Esophagus muscularis mucosa (tissue), 4 donors: ENCODE data around the gene CORO7. TPM values are rescaled to one million over a fixed set of nuclear protein-coding genes. Genes with fewer than 3 reads are reported as not detected.

Source experiments
- DNase-seq: peaks from one replicate; pipeline ENCODE4 v3.0.0-alpha.2; 2017; ENCODE audit errors: extremely low spot score
- H3K27ac ChIP-seq, 4 donors: fragments of 200-600 bp; sonication (generic); replicated peaks in 1 of 4; 1 replicate in 3 of 4; 2 replicates in 1 of 4; pipeline ENCODE4 v1.5.1; 2016 to 2019; ENCODE audit warnings: mild to moderate bottlenecking in 1 of 4
- H3K27me3 ChIP-seq, 4 donors: fragments of 200-600 bp; sonication (generic); one replicate each; pipeline versions ENCODE4 v1.5.1 to v1.6.0; 2016 to 2019
- H3K36me3 ChIP-seq, 4 donors: fragments of 200-600 bp; sonication (generic); one replicate each; pipeline ENCODE4 v1.5.1; 2016 to 2019
- H3K4me1 ChIP-seq, 4 donors: fragments of 200-600 bp; sonication (generic); one replicate each; pipeline ENCODE4 v1.5.1; 2016 to 2019
- H3K4me3 ChIP-seq, 4 donors: fragments of 200-600 bp; sonication (generic); 1 replicate in 2 of 4; 2 replicates in 2 of 4; pipeline ENCODE4 v1.5.1; 2016 to 2019; ENCODE audit warnings: mild to moderate bottlenecking in 4 of 4, moderate library complexity in 1 of 4
- H3K9me3 ChIP-seq, 4 donors: fragments of 200-600 bp; sonication (generic); 1 replicate in 3 of 4; 2 replicates in 1 of 4; pipeline ENCODE4 v1.5.1; 2016 to 2019
- CTCF ChIP-seq, 3 experiments: fragments of 200-600 bp in 2 of 3; fragments of 450-650 bp in 1 of 3; sonication (generic) in 2 of 3; IDR thresholded peaks; one replicate each; pipeline ENCODE4 v1.5.1; 2017 to 2019; ENCODE audit warnings: antibody characterized with exemption in 3 of 3, mild to moderate bottlenecking in 2 of 3, moderate library complexity in 1 of 3
- EP300 ChIP-seq: sonication (generic); formaldehyde crosslinking; IDR thresholded peaks from one replicate; pipeline ENCODE4 v1.6.1; 2017; ENCODE audit warnings: antibody characterized with exemption
- POLR2A ChIP-seq: fragments of 450-650 bp; IDR thresholded peaks from one replicate; pipeline ENCODE4 v1.6.1; 2017; ENCODE audit warnings: antibody characterized with exemption, moderate library complexity, mild to moderate bottlenecking, low read depth
- POLR2AphosphoS5 ChIP-seq, 2 donors: sonication (generic); formaldehyde crosslinking; IDR thresholded peaks; one replicate each; pipeline ENCODE4 v1.6.1; 2017; ENCODE audit warnings: antibody characterized with exemption in 2 of 2
- WGBS: methylation state at CpG from one replicate; pipeline ENCODE4 v1.1.5; 2018; 5-methylcytosine and 5-hydroxymethylcytosine counted together
- intact Hi-C: fragments of 100-400 bp; cut with DNase I; formaldehyde crosslinking; loops from one replicate; pipeline ENCODE4 v1.15.1; 2023
- total RNA-seq, 4 donors: library from RNA; depleted of rRNA; stranded (reverse); fragments of >200 nt; gene quantifications; one replicate each; pipeline versions ENCODE4 v1.1.0 to v1.2.1, GENCODE V29; 2016

CORO7 gene
- total RNA-seq, 4 donors from 2014 or later, result 11.6 to 24.6 (median 21.3) TPM

- intact Hi-C loops, result no loop called here
- Histone ChIP-seq H3K4me1 (no peaks in the 10 kb centered on the region), H3K4me3 (no peak overlapping the region), H3K36me3 (peaks cover 33 to 92% (median 80%) of the 10 kb centered on the region in 4 donors), H3K9me3 (no peaks in the 10 kb centered on the region), H3K27ac (no peak overlapping the region), H3K27me3 (no peaks in the 10 kb centered on the region)
- TF ChIP-seq CTCF (IDR thresholded peaks at IDR 0.05), result no peak
- no peak for TF ChIP-seq EP300
- TF ChIP-seq POLR2AphosphoS5 (IDR thresholded peaks at IDR 0.05), result no peak
- TF ChIP-seq POLR2A, result no peak
- 78% methylated on average over 4 of the region's 10 CpGs for whole genome bisulfite sequencing
- no peak for DNase-seq
These were observed 39.6 kb upstream of the CORO7 start for GRCh38 chr16:4455951-4456350.

GRCh38 chr16:4455081-4455480 is 38.7 kb upstream of the CORO7 start:
- no peak for DNase-seq
- intact Hi-C loops, result no loop called here
- WGBS, result 90% methylated on average over 6 of the region's 14 CpGs

GRCh38 chr16:4454623-4455022 is 38.2 kb upstream of the CORO7 start:
- H3K36me3 ChIP-seq, result peaks cover 46 to 95% (median 86%) of the 10 kb centered on the region in 4 donors
- H3K27ac ChIP-seq, result no peak overlapping the region
- H3K9me3 ChIP-seq, result no peaks in the 10 kb centered on the region
- H3K27me3 ChIP-seq, result no peaks in the 10 kb centered on the region
- 76% methylated on average over 9 of the region's 9 CpGs for WGBS
- TF ChIP-seq POLR2AphosphoS5 (IDR thresholded peaks at IDR 0.05), result no peak
- TF ChIP-seq CTCF (IDR thresholded peaks at IDR 0.05), result no peak
- TF ChIP-seq POLR2A, result no peak
- TF ChIP-seq EP300, result no peak
- DNase-seq, result no peak
- intact Hi-C loops, result no loop called here
- H3K4me3 ChIP-seq, result no peak overlapping the region
- no peaks in the 10 kb centered on the region for H3K4me1 ChIP-seq

More at GRCh38 chr16:4455081-4455480, 38.7 kb upstream of the CORO7 start:
- no peak overlapping the region for H3K27ac ChIP-seq
- peaks cover 42 to 94% (median 83%) of the 10 kb centered on the region in 4 donors for H3K36me3 ChIP-seq
- no peaks in the 10 kb centered on the region for H3K27me3 ChIP-seq
- TF ChIP-seq POLR2A, result no peak
- no peak for TF ChIP-seq CTCF (IDR thresholded peaks at IDR 0.05)
- TF ChIP-seq POLR2AphosphoS5 (IDR thresholded peaks at IDR 0.05), result no peak
- no peaks in the 10 kb centered on the region for H3K4me1 ChIP-seq
- no peaks in the 10 kb centered on the region for H3K9me3 ChIP-seq
- no peak overlapping the region for H3K4me3 ChIP-seq

- intact Hi-C loops, result no loop called here
- Histone ChIP-seq H3K36me3 (peaks cover 62 to 99% (median 96%) of the 10 kb centered on the region in 4 donors), H3K4me3 (no peak overlapping the region), H3K27me3 (no peaks in the 10 kb centered on the region), H3K27ac (no peak overlapping the region), H3K9me3 (no peaks in the 10 kb centered on the region), H3K4me1 (no peaks in the 10 kb centered on the region)
- TF ChIP-seq EP300, result no peak
- no peak for TF ChIP-seq POLR2AphosphoS5 (IDR thresholded peaks at IDR 0.05)
- no peak for TF ChIP-seq POLR2A
- TF ChIP-seq CTCF (IDR thresholded peaks at IDR 0.05), result no peak
- no peak for DNase-seq
- 95% methylated on average over 5 of the region's 5 CpGs for WGBS
These were observed 36.3 kb upstream of the CORO7 start for GRCh38 chr16:4452674-4453073.

- TF ChIP-seq CTCF (IDR thresholded peaks at IDR 0.05) (no peak), EP300 (no peak), POLR2A (no peak), POLR2AphosphoS5 (IDR thresholded peaks at IDR 0.05) (no peak)
- H3K4me1 ChIP-seq, result no peaks in the 10 kb centered on the region
- no peak for DNase-seq
- H3K4me3 ChIP-seq, result no peak overlapping the region
- 91% methylated on average over 10 of the region's 14 CpGs for WGBS
- H3K9me3 ChIP-seq, result no peaks in the 10 kb centered on the region
- no peaks in the 10 kb centered on the region for H3K27me3 ChIP-seq
- peaks cover 66 to 99% (median 98%) of the 10 kb centered on the region in 4 donors for H3K36me3 ChIP-seq
- intact Hi-C loops, result no loop called here
- H3K27ac ChIP-seq, result no peak overlapping the region
These were observed 34.6 kb upstream of the CORO7 start for GRCh38 chr16:4450931-4451519.
